Heart left ventricle (tissue), 13 donors: Measurements from ENCODE around the gene HGF.

Experiments
- POLR2A ChIP-seq, 2 donors: fragments of 450-650 bp; IDR thresholded peaks; one replicate each; pipeline ENCODE4 v1.6.1; 2017; ENCODE audit warnings: antibody characterized with exemption in 2 of 2, mild to moderate bottlenecking in 2 of 2, moderate library complexity in 2 of 2
- TF ChIP-seq, protein P1 (sequence below), 12 donors: fragments of 200-600 bp; sonication (generic) in 4 of 12; IDR thresholded peaks; one replicate each; pipeline versions ENCODE4 v1.5.0 to v1.8.0; 2018 to 2022; ENCODE audit warnings: antibody characterized with exemption in 12 of 12, mild to moderate bottlenecking in 5 of 12
- donor health status: ischemic (EF 13 %, LVEDD 7.1; RV severe dilation, severe dysfunction).
- donor health status: DM: no; HTN: yes; CAD: no.
- donor health status: DM: no; HTN: no; CAD: no.
- donor health status: ischemic (EF 25% LVEDD 6.9; RV normal size, moderate dysfunction).
- donor health status: ischemic (EF 25% LVEDD 5.7; RV mildly dilated, moderate dysfunction).
- donor health status: ischemic (EF 35%, LVEDD 5.7; RV mildly dilated, moderate dysfunction).
- donor health status: nonischemic (EF 11% LVEDD 7.7; RV severe dilation, severe dysfunction).
- donor health status: DM: yes; HTN: yes; CAD: no.
- donor health status: PGD.
- donor health status: ischemic (EF 29% LVEDD 5.4; RV normal size, mild dysfunction).
- donor health status: nonischemic (EF 23%, LVEDD 6.1; RV moderate dilation, normal function).

DNA sequence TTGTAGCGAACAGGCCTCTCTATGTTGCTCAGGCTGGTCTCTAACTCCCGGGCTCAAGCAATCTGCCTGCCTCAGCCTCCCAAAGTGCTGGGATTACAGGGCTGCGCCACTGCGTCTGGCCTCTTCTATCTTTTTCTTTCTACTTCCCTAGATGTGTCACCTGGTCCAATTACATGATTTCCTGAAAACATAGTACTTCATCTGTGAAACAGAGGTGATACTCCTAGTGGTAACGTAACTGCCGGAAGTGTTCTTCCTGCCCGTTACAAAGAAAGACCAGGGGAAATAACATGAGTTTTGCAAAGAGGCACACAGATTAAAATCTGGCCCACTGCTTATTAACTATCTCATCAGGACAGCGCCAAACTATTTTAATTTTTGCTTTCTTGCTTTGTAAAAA lies 18.4 kb upstream of the HGF start:
- TF ChIP-seq, protein P1, sequence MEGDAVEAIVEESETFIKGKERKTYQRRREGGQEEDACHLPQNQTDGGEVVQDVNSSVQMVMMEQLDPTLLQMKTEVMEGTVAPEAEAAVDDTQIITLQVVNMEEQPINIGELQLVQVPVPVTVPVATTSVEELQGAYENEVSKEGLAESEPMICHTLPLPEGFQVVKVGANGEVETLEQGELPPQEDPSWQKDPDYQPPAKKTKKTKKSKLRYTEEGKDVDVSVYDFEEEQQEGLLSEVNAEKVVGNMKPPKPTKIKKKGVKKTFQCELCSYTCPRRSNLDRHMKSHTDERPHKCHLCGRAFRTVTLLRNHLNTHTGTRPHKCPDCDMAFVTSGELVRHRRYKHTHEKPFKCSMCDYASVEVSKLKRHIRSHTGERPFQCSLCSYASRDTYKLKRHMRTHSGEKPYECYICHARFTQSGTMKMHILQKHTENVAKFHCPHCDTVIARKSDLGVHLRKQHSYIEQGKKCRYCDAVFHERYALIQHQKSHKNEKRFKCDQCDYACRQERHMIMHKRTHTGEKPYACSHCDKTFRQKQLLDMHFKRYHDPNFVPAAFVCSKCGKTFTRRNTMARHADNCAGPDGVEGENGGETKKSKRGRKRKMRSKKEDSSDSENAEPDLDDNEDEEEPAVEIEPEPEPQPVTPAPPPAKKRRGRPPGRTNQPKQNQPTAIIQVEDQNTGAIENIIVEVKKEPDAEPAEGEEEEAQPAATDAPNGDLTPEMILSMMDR (IDR thresholded peaks at IDR 0.05), result no peak
- no peak for TF ChIP-seq POLR2A (IDR thresholded peaks at IDR 0.05)
